Superior temporal gyrus (tissue), 1 donor: ENCODE results near the gene MRTFB.

Experiments used
- DNase-seq: peaks from one replicate; pipeline ENCODE4 v3.0.0-alpha.2; 2016; ENCODE audit errors: extremely low spot score

MRTFB gene

DNA sequence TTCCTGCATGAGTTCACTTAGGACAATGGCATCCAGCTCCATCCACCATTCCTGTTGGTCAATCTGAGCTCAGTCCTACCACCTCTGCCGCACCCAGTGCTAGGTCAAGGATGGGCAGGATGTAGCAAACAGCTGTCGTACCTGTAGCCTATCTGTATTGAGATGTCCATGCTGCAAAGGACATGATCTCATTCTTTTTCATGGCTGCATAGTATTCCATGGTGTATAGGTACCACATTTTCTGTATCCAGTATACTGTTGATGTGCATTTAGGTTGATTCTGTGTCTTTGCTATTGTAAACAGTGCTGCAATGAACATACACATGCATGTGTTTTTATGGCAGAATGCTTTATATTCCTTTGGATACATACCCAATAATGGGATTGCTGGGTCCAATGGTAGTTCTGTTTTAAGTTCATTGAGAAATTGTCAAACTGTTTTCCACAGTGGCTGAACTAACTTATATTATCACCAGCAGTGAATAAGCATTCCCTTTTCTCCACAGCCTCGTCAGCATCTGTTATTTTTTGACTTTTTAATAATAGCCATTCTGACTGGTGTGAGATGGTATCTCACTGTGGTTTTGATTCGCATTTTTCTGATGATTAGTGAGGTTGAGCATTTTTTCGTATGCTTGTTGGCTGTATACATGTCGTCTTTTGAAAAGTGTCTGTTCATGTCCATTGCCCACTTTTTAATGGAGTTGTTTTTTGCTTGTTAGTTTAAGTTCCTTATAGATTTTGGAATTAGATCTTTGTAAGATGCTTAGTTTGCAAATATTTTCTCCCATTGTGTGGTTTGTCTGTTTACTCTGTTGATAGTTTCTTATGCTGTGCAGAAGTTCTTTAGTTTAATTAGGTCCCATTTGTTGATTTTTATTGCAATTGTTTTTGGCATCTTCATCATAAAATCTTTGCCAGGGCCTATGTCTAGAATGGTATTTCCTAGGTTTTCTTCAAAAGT, 7.2 kb upstream of the MRTFB start:
- DNase-seq, result no peak

- no peak for DNase-seq
These were observed 1.3 kb upstream of the MRTFB start for GRCh38 chr16:14069818-14070217.

DNA sequence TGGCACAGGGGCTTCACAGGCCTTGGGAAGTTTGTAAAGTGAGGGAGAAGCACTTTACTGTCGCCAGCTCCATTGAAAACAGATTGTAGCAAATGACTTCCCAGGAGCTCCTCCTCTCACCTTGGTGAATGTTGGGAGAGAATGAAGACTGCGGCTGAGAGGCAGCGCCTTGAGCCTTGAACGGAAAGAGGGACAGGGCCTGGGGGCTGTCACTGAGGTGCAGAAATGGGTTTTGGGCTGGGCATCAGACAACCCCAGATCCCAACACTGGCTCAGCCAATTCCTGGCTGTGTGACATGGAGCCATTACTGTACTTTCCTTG, 603 bp upstream of the MRTFB start:
- DNase-seq, result no peak

DNA sequence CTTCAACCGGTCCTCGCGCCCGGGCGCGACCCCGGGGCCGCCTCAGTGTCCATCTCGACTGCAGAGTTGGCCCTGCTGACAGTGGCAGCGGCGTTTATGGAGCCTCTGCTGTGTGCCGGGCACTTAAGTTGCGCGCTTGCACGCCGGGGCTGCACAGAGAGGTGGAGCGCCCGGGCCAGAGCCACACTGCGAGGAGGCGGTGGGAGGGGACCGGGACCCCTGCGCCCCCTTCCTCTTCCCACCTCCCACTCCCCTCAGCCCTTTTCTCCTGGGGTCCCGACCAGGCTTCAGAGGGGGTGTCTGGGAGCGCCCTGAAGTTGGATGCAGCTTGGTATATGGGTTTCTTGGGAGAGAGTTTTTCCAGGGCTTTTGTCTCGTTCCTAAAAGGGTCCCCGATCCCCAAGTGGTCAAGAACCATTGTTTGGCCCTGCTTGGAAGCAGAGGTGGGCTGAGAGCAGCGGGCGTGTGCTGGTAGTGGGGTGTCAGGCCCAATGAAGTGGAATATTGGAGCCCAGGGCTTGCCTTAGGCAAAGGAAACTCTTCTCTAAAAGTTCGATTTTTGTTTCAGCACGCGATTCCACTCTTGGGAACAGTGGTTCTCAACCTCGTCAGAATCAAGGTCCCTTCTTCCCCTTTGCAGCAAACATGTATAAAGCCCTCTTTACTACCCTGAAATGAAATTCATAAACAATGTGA, 605 bp downstream of the MRTFB start:
- no peak for DNase-seq

DNA sequence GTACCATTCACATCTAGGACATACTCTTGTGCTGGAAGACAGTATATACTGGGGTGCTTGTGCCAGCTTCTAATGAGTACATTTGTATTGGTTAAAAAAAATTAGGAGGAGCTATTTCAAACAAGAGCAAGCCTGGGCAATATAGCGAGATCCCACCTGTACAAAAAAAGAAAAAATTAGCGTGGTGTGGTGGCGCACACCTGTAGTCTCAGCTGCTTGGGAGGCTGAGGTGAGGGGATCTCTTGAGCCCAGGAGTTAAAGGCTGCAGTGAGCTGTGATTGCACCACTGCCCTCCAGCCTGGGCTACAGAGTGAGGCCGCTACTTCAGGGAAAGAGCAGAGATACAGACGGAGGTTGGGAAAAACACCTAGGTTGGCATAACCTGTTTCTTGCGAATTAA, 1.2 kb downstream of the MRTFB start:
- no peak for DNase-seq

- no peak for DNase-seq
These were observed 3.4 kb downstream of the MRTFB start for GRCh38 chr16:14074544-14074943.

- DNase-seq, result no peak
These were observed 6.8 kb downstream of the MRTFB start for GRCh38 chr16:14077918-14078317.

DNA sequence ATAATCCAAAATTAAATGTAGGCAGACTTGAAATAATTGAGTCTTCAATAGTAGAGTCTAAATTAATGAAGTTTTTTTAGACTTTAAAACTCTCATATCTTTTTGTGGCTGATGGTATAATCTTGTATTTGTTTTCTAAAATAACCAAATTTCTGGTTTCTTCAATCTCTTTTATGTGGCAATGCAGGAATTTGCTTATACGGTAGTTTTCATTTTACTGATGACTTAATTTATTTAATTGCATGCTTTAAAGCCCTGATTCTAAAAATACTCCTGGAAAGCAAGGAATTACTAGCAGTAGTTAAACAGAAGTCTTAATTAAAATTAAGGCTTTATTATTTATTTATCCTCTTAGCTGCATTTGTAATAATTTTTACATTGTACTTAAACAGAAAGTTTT, 15.4 kb downstream of the MRTFB start:
- no peak for DNase-seq

DNA sequence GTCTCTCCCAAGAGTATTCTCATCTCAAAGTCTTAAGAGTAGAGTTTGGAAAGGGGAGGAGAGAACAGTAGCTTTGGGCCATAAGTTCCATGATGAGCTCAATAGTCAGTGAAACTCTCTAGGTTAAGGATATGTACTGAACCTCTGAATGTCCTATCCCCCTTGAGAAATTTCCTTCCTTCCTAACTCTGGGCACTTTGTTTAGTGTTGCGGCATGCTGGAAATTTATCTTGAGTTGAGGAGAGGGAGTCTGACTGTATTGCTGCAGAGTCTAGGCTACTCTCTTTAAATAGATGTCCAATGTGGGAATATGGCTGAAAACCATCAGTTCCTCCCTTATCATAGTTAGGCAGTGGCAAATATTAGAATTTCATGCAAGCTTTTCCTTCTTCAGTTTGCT, 16.1 kb downstream of the MRTFB start:
- no peak for DNase-seq

- no peak for DNase-seq
These were observed 16.6 kb downstream of the MRTFB start for GRCh38 chr16:14087590-14088154.

GRCh38 chr16:14088155-14088753, 17.1 kb downstream of the MRTFB start:
- peak; percentile 49 for DNase-seq

DNA sequence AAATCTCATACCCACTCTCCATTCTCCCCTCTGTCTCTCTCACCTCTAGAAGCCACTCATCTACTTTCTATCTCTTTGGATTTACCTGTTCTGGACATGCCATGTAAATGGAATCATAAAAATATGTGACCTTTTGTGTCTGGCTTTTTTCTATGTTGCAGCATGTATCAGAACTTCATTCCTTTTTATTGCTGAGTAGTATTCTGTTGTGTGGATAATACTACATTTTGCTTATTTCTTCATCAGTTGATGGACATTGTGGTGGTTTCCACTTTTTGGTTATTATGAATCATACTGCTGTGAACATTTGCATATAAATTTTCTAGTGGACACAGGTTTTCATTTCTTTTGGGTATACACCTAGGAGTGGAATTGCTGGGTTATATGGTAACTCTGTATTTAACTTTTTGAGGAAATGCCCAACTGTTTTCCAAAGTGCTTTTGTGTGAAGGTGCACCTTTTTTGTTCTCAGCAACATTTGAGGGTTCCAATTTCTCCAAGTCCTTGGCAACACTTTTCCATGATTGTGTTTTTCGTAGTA, 18.2 kb downstream of the MRTFB start:
- DNase-seq, result no peak

DNA sequence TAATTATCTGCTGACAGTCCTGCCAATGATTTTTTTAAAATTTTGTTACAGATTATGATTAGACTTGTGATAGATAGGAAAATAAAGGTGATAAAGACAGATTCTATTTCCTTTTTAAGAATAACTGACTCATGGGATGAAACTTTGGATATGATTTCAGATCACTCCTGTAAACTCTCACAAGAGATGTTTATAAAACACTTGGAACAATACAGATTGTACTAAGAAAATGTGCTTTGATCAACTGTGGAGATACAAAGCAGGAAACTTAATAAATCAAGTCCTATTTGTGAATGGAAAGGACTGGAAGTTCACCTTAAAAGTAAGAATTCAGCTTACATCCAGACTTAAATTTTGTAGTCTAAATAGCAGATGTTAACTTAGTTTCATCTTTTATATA, 21.4 kb downstream of the MRTFB start:
- DNase-seq, result no peak

DNA sequence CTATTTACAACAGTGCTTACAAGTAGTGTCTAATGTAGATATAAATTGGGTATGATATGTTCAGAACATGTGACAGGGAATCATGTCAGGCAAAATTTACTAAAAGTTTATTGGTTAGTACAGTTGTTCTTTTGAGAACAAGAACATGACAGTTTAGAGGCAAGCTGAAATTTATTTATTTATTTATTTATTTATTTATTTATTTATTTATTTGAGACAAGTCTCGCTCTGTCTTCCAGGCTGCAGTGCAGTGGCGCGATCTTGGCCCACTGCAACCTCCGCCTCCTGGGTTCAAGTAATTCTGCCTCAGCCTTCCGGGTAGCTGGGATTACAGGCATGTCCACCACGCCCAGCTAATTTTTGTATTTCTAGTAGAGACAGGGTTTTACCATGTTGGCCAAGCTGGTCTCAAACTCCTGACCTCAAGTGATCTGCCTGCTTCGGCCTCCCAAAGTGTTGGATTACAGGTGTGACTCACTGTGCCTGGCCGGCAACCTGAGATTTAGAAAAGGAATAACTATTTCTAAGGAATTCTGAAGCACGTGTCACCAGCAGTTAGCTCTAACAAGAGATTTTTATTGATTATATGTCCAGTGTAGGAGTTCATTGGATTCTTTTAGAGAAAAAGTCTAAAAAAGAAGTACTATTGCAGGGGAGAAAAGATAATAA, 24.9 kb downstream of the MRTFB start:
- DNase-seq, result no peak

- DNase-seq, result no peak
These were observed 26.3 kb downstream of the MRTFB start for GRCh38 chr16:14097182-14097959.

DNA sequence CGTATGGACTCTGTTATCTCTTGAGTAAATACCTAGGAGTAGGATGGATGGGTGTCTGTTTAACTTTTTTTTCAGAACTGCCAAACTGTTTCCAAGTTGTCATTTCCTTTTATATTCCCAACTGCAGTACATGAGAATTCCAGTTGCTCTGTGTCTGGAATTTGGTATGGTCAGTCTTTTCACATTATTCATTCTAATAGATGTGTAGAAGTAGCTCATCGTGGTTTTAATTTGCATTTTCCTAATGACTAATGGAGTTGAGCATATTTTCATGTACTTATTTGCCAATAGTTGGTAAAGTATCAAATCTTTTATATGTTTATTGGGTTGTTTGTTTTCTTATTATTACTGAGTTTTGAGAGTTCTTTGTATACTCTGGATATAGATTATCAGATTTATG, 27.0 kb downstream of the MRTFB start:
- no peak for DNase-seq

- no peak for DNase-seq
These were observed 29.7 kb downstream of the MRTFB start for GRCh38 chr16:14100825-14101224.

DNA sequence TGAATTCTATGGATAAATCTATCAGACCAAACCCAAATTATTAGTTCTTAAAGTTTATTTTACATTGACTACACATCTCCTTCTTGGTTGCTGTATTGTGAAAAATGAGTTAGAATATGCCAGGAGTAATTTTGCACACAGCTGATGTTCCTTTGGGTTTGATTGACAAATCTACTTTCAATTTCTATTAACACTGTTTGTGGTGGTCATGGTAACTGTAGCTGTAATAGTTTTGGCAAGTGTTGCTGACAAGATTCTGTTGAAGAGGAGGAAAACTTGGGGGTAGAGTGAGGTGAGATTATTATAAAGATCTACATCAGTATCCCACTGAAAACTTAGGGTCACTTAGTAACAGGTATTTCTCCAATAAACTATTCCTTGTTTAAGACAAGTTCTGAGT, 30.3 kb downstream of the MRTFB start:
- DNase-seq, result no peak

DNA sequence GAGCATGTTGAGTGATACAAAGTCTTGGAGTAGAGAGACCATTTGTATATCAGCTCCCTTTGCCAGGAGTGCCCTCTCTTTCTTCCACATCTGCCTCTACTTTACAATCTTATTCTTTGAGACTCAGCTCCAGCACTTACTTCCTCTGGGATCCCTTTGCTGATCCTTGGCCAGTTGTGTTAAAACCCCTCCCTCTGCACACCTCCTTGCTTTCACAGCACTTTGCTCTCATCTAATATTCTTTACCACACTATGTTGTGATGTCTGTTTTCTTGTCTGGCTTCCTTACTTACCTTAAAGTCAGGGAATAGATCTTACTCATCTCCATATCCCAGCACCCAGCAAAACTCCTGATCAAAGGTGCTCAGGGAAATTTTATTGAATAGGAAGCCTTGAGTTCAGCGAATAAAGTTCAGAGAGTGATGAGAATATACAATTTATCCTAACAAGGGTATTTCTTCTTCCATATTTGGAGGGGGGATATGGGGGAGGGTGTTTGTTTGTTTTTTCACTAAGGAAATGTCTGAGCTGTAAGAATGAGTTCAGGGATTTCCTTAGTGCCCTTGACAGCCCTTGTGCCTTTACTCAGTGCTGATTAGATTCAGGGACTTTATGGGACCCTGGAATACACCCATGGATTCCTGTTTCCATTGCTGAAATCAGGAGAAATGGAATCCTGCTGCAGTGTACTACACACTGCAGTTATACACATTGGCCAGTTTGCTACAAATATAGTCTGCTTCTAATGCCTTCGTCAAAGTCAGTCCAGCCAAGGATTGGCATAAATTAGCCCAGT, 32.0 kb downstream of the MRTFB start:
- DNase-seq, result no peak

- DNase-seq, result no peak
These were observed 32.9 kb downstream of the MRTFB start for GRCh38 chr16:14104066-14104465.
